Effector memory CD8-positive, alpha-beta T cell (primary cell): ENCODE results near the gene SCN8A.

ENCODE experiments used
- ATAC-seq: fragments of 150-1000 bp; cut with Tn5 transposase; replicated peaks from 2 replicates; pipeline ENCODE4 v1.10.0; 2021; ENCODE audit warnings: mild to moderate bottlenecking, moderate library complexity
- DNase-seq, 3 experiments: peaks; one replicate each; pipeline ENCODE4 v3.0.0; 2021
- H3K27ac Mint-ChIP-seq, 2 donors: one replicate each; pipeline ENCODE4 v1.8.0; 2022; ENCODE audit warnings: mild to moderate bottlenecking in 2 of 2, mixed read lengths in 2 of 2, moderate library complexity in 2 of 2
- H3K27me3 Mint-ChIP-seq, 2 donors: one replicate each; pipeline ENCODE4 v1.8.0; 2022; ENCODE audit warnings: mixed read lengths in 2 of 2
- H3K36me3 Mint-ChIP-seq: one replicate; pipeline ENCODE4 v1.8.0; 2022; ENCODE audit warnings: mild to moderate bottlenecking, moderate library complexity, mixed read lengths; ENCODE audit not compliant: insufficient read depth
- H3K4me1 Mint-ChIP-seq, 2 donors: one replicate each; pipeline ENCODE4 v1.8.0; 2022; ENCODE audit warnings: low read depth in 2 of 2, mixed read lengths in 2 of 2
- H3K4me3 Mint-ChIP-seq, 2 donors: one replicate each; pipeline ENCODE4 v1.8.0; 2022; ENCODE audit warnings: mild to moderate bottlenecking in 2 of 2, mixed read lengths in 2 of 2, moderate library complexity in 2 of 2
- H3K9me3 Mint-ChIP-seq, 2 donors: one replicate each; pipeline ENCODE4 v1.8.0; 2022; ENCODE audit warnings: mixed read lengths in 2 of 2

Gene SCN8A

DNA sequence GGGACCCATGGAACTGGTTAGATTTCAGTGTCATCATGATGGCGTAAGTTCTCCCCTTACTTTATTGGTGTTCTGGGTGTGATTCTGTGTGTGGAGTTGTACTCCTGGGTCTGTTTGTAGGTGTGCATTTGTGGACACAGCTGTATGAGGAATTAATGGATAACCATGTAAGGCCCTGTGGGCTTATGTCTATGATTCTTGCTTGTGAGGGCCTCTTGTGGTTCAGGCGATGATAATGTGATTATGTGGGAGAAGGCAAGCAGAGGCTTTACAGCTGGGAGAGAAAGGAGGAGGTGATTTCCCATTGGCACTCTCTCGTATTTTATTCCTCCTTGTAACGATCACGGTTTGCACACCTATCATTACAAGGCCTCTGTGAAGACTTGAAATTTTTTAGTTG is 96.1 kb downstream of the SCN8A start:
- no peak overlapping the region for H3K4me3 Mint-ChIP-seq
- H3K9me3 Mint-ChIP-seq: no peaks in the 10 kb centered on the region
- H3K4me1 Mint-ChIP-seq: no peaks in the 10 kb centered on the region
- DNase-seq (no peak), ATAC-seq (no peak)
- H3K27ac Mint-ChIP-seq: no peak overlapping the region
- no peaks in the 10 kb centered on the region for H3K36me3 Mint-ChIP-seq
- H3K27me3 Mint-ChIP-seq: peaks cover 0 to 14% of the 10 kb centered on the region in 2 donors

- no peak for DNase-seq
- Mint-ChIP-seq H3K27me3 (peaks cover 0 to 14% of the 10 kb centered on the region in 2 donors), H3K4me3 (no peak overlapping the region), H3K9me3 (no peaks in the 10 kb centered on the region), H3K4me1 (no peaks in the 10 kb centered on the region), H3K36me3 (no peaks in the 10 kb centered on the region), H3K27ac (no peak overlapping the region)
- no peak for ATAC-seq
These were observed 96.6 kb downstream of the SCN8A start for GRCh38 chr12:51687614-51688013.

GRCh38 chr12:51689983-51690382 is 99.0 kb downstream of the SCN8A start:
- DNase-seq: no peak
- no peaks in the 10 kb centered on the region for H3K4me1 Mint-ChIP-seq
- ATAC-seq: no peak
- no peak overlapping the region for H3K4me3 Mint-ChIP-seq
- H3K27me3 Mint-ChIP-seq: peaks cover 8 to 15% of the 10 kb centered on the region in 2 donors
- no peaks in the 10 kb centered on the region for H3K36me3 Mint-ChIP-seq
- no peaks in the 10 kb centered on the region for H3K9me3 Mint-ChIP-seq
- no peak overlapping the region for H3K27ac Mint-ChIP-seq

- H3K4me1 Mint-ChIP-seq: no peaks in the 10 kb centered on the region
- ATAC-seq (no peak), DNase-seq (no peak)
- H3K27ac Mint-ChIP-seq: no peak overlapping the region
- no peak overlapping the region for H3K4me3 Mint-ChIP-seq
- H3K27me3 Mint-ChIP-seq: peaks cover 11 to 25% of the 10 kb centered on the region in 2 donors
- no peaks in the 10 kb centered on the region for H3K9me3 Mint-ChIP-seq
- H3K36me3 Mint-ChIP-seq: no peaks in the 10 kb centered on the region
These were observed 101.0 kb downstream of the SCN8A start for GRCh38 chr12:51692016-51692415.

GRCh38 chr12:51693569-51693968 is 102.5 kb downstream of the SCN8A start:
- ATAC-seq: no peak
- no peak overlapping the region for H3K4me3 Mint-ChIP-seq
- no peaks in the 10 kb centered on the region for H3K9me3 Mint-ChIP-seq
- peaks cover 11 to 25% of the 10 kb centered on the region in 2 donors for H3K27me3 Mint-ChIP-seq
- no peaks in the 10 kb centered on the region for H3K36me3 Mint-ChIP-seq
- DNase-seq: no peak
- H3K27ac Mint-ChIP-seq: no peak overlapping the region
- H3K4me1 Mint-ChIP-seq: no peaks in the 10 kb centered on the region

DNA sequence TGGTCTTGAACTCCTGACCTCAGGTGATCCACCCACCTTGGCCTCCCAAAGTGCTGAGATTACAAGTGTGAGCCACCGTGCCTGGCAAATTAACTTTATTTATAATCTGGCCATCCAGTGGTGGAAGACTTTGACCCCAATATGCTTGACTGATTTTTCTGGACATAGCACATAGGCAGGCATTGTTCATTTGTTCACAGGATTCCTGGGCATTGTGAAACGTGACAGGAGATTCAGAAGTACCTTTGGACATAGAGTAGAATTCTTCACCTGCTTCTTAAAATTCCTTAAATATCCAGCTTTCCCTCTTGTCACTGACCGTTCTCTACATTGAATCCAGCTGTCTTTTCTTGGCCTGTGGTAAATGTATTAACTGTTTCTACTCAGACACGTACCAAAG is 103.1 kb downstream of the SCN8A start:
- H3K4me3 Mint-ChIP-seq: no peak overlapping the region
- peaks cover 15 to 25% of the 10 kb centered on the region in 2 donors for H3K27me3 Mint-ChIP-seq
- H3K27ac Mint-ChIP-seq: no peak overlapping the region
- ATAC-seq (no peak), DNase-seq (no peak)
- no peaks in the 10 kb centered on the region for H3K4me1 Mint-ChIP-seq
- no peaks in the 10 kb centered on the region for H3K36me3 Mint-ChIP-seq
- H3K9me3 Mint-ChIP-seq: no peaks in the 10 kb centered on the region

GRCh38 chr12:51695241-51696010 is 104.4 kb downstream of the SCN8A start:
- H3K4me3 Mint-ChIP-seq: no peak overlapping the region
- H3K36me3 Mint-ChIP-seq: no peaks in the 10 kb centered on the region
- no peaks in the 10 kb centered on the region for H3K9me3 Mint-ChIP-seq
- no peaks in the 10 kb centered on the region for H3K4me1 Mint-ChIP-seq
- DNase-seq (no peak), ATAC-seq (no peak)
- H3K27ac Mint-ChIP-seq: no peak overlapping the region
- peaks cover 17 to 32% of the 10 kb centered on the region in 2 donors for H3K27me3 Mint-ChIP-seq

DNA sequence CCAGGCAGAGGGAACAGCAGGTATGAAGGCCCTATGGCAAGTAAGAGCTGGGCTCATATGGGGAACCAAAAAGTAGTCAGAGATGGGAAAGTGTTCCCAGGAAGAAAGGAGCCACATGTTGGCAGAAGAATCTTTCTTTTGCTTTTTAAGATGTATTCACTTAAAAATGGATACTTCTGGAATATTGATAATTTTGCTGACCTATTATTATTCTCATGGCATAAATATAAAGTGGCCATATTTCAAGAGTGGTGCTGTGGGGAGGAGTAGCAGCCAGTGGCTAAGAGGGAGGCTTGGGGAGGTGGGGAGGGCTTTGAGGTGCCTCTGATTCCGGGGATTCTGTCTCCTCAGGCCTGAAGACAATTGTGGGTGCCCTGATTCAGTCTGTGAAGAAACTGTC is 108.2 kb downstream of the SCN8A start:
- Mint-ChIP-seq H3K9me3 (no peaks in the 10 kb centered on the region), H3K4me1 (no peaks in the 10 kb centered on the region), H3K27ac (no peak overlapping the region), H3K36me3 (no peaks in the 10 kb centered on the region), H3K27me3 (peaks cover 17 to 38% of the 10 kb centered on the region in 2 donors), H3K4me3 (no peak overlapping the region)
- ATAC-seq (no peak), DNase-seq (no peak)

GRCh38 chr12:51700887-51701286 is 109.9 kb downstream of the SCN8A start:
- Mint-ChIP-seq H3K27me3 (peaks cover 6 to 21% of the 10 kb centered on the region in 2 donors), H3K27ac (no peak overlapping the region)

DNA sequence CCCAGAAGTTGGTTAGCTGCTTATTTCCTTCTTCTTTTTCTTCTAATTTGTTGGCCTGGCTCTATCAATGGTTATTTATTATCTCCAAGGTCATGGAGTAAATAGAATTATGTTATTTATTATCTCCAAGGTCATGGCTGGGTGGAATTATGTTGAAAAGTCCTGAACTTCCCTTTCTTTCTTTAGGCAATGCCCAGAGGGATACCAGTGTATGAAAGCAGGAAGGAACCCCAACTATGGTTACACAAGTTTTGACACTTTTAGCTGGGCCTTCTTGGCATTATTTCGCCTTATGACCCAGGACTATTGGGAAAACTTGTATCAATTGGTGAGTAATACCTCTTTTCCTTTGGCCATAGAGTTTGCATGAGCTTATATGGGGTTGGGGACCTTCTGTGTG is 111.6 kb downstream of the SCN8A start:
- Mint-ChIP-seq H3K27ac (no peak overlapping the region), H3K4me1 (no peaks in the 10 kb centered on the region), H3K36me3 (no peaks in the 10 kb centered on the region), H3K4me3 (no peak overlapping the region), H3K9me3 (no peaks in the 10 kb centered on the region), H3K27me3 (peaks cover 6 to 20% of the 10 kb centered on the region in 2 donors)
- DNase-seq (no peak), ATAC-seq (no peak)

More at GRCh38 chr12:51700887-51701286, 109.9 kb downstream of the SCN8A start:
- Mint-ChIP-seq H3K36me3 (no peaks in the 10 kb centered on the region), H3K4me3 (no peak overlapping the region), H3K4me1 (no peaks in the 10 kb centered on the region), H3K9me3 (no peaks in the 10 kb centered on the region)
- DNase-seq (no peak), ATAC-seq (no peak)

DNA sequence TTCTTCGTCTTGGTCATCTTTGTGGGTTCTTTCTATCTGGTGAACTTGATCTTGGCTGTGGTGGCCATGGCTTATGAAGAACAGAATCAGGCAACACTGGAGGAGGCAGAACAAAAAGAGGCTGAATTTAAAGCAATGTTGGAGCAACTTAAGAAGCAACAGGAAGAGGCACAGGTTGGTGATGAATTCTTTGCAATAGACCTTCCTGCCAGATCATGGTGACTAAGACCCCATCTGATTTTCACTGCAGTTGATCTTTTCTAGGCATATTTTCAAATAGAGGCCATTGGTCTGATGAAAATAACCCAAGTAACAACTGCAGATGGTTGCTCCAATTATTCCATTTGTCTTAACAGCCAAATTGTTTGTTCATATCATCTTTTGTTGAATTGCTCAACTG is 114.4 kb downstream of the SCN8A start:
- Mint-ChIP-seq H3K27me3 (peaks cover 0 to 6% of the 10 kb centered on the region in 2 donors), H3K4me1 (no peaks in the 10 kb centered on the region), H3K4me3 (no peak overlapping the region), H3K9me3 (no peaks in the 10 kb centered on the region), H3K36me3 (no peaks in the 10 kb centered on the region), H3K27ac (no peak overlapping the region)
- DNase-seq (no peak), ATAC-seq (no peak)

DNA sequence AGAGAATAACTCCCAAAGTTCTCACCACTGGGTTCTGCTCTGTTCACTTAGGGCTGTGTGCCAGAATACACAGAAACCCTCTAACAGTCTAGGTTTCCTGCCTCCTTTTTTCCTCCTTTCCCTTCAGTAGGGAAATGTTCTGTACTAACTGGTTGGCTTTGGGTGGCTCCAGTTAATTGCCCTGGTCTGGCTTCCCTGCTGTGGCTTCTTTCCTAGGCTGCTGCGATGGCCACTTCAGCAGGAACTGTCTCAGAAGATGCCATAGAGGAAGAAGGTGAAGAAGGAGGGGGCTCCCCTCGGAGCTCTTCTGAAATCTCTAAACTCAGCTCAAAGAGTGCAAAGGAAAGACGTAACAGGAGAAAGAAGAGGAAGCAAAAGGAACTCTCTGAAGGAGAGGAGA is 115.2 kb downstream of the SCN8A start:
- Mint-ChIP-seq H3K27me3 (no peaks in the 10 kb centered on the region), H3K36me3 (no peaks in the 10 kb centered on the region), H3K27ac (no peak overlapping the region), H3K9me3 (no peaks in the 10 kb centered on the region), H3K4me1 (no peaks in the 10 kb centered on the region), H3K4me3 (no peak overlapping the region)
- ATAC-seq (no peak), DNase-seq (no peak)

DNA sequence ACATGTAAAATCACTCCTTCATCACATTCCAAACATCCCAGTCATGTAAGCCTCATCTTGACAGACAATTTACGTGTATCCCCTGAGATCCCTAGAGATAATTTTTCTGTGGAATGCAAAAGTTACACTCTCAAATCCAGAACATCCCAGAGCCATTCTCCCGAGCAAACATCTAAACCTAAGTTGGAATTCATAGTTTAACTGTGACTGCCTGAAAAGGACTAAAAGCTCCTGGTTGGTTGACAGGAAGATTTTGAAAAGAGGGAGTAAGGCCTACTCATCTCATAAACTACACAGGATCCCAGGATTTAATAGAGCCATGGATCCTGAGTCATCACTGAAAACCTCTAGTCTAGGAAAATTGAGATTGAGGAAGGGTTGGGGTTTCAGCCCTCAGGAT is 123.6 kb downstream of the SCN8A start:
- DNase-seq: no peak
- no peak overlapping the region for H3K27ac Mint-ChIP-seq
- peaks cover 37 to 39% of the 10 kb centered on the region in 2 donors for H3K27me3 Mint-ChIP-seq
- H3K4me3 Mint-ChIP-seq: no peak overlapping the region
- H3K9me3 Mint-ChIP-seq: no peaks in the 10 kb centered on the region
- H3K4me1 Mint-ChIP-seq: no peaks in the 10 kb centered on the region
- ATAC-seq: no peak
- H3K36me3 Mint-ChIP-seq: no peaks in the 10 kb centered on the region

- Mint-ChIP-seq H3K27ac (no peak overlapping the region), H3K36me3 (no peaks in the 10 kb centered on the region), H3K4me1 (no peaks in the 10 kb centered on the region), H3K27me3 (peaks cover 49% of the 10 kb centered on the region in 2 donors), H3K9me3 (no peaks in the 10 kb centered on the region), H3K4me3 (no peak overlapping the region)
- ATAC-seq: no peak
- no peak for DNase-seq
These were observed 126.4 kb downstream of the SCN8A start for GRCh38 chr12:51717326-51717925.
